Neural progenitor cell (in vitro differentiated cells): ENCODE data around the gene RORC. TPM values are rescaled to one million over a fixed set of nuclear protein-coding genes. Genes with fewer than 3 reads are reported as not detected.

Experiments
- DNase-seq: peaks from one replicate; pipeline ENCODE4 v3.0.0-alpha.2; 2016; ENCODE audit warnings: low spot score
- H2AFZ ChIP-seq: fragments of 200-600 bp; sonication (generic); replicated peaks from 2 replicates; pipeline ENCODE4 v1.6.1; 2016; ENCODE audit warnings: antibody characterized with exemption
- H3F3A ChIP-seq: fragments of 200-600 bp; sonication (generic); 2 replicates; pipeline ENCODE4 v1.6.1; 2016; ENCODE audit warnings: antibody characterized with exemption, low read depth
- H3K27ac ChIP-seq: fragments of 200-600 bp; sonication (generic); 2 replicates; pipeline ENCODE4 v1.5.1; 2016; ENCODE audit warnings: mild to moderate bottlenecking
- H3K27me3 ChIP-seq: fragments of 200-600 bp; sonication (generic); 2 replicates; pipeline ENCODE4 v1.6.1; 2016; ENCODE audit warnings: mild to moderate bottlenecking, moderate library complexity
- H3K36me3 ChIP-seq: fragments of 200-600 bp; sonication (generic); 2 replicates; pipeline ENCODE4 v1.5.1; 2016
- H3K4me1 ChIP-seq: fragments of 200-600 bp; sonication (generic); 2 replicates; pipeline ENCODE4 v1.6.1; 2016; ENCODE audit warnings: mixed run types
- H3K4me2 ChIP-seq: fragments of 200-600 bp; sonication (generic); 2 replicates; pipeline ENCODE4 v1.6.1; 2016
- H3K4me3 ChIP-seq: fragments of 200-600 bp; sonication (generic); 2 replicates; pipeline ENCODE4 v1.5.1; 2016
- H3K79me2 ChIP-seq: fragments of 200-600 bp; sonication (generic); 2 replicates; pipeline ENCODE4 v1.6.1; 2016; ENCODE audit warnings: low read depth
- H3K9ac ChIP-seq: fragments of 200-600 bp; sonication (generic); 2 replicates; pipeline ENCODE4 v1.6.1; 2016
- H3K9me3 ChIP-seq: fragments of 200-600 bp; sonication (generic); 2 replicates; pipeline ENCODE4 v1.5.1; 2016; ENCODE audit warnings: low read depth
- H4K20me1 ChIP-seq: fragments of 200-600 bp; sonication (generic); 2 replicates; pipeline ENCODE4 v1.6.1; 2016; ENCODE audit warnings: low read depth
- H3K27ac Mint-ChIP-seq: 3 replicates; pipeline ENCODE4 v1.8.0; 2021; ENCODE audit warnings: mixed read lengths
- H3K27me3 Mint-ChIP-seq: 2 replicates; pipeline ENCODE4 v1.8.0; 2022; ENCODE audit warnings: low read depth, mild to moderate bottlenecking, inconsistent platforms, moderate library complexity, mixed read lengths; ENCODE audit not compliant: insufficient read depth
- H3K36me3 Mint-ChIP-seq: 3 replicates; pipeline ENCODE4 v1.8.0; 2021; ENCODE audit warnings: mixed read lengths
- H3K4me1 Mint-ChIP-seq: 3 replicates; pipeline ENCODE4 v1.8.0; 2021; ENCODE audit warnings: mixed read lengths
- H3K4me3 Mint-ChIP-seq: 3 replicates; pipeline ENCODE4 v1.8.0; 2021; ENCODE audit warnings: mild to moderate bottlenecking, moderate library complexity, mixed read lengths
- H3K9me3 Mint-ChIP-seq: 3 replicates; pipeline ENCODE4 v1.8.0; 2020; ENCODE audit warnings: mixed read lengths
- CTCF ChIP-seq: fragments of 200-600 bp; sonication (generic); IDR thresholded peaks from 2 replicates; pipeline ENCODE4 v1.5.1; 2017; ENCODE audit warnings: antibody characterized with exemption, mild to moderate bottlenecking
- EZH2 ChIP-seq: fragments of 200-600 bp; sonication (generic); IDR thresholded peaks from 2 replicates; pipeline ENCODE4 v1.6.1; 2017; ENCODE audit warnings: antibody characterized with exemption, mild to moderate bottlenecking, moderate library complexity
- EZH2phosphoT487 ChIP-seq: fragments of 200-600 bp; sonication (generic); IDR thresholded peaks from 2 replicates; pipeline ENCODE4 v1.6.1; 2017; ENCODE audit warnings: antibody characterized with exemption
- small RNA-seq: library from RNA; depleted of rRNA; stranded (forward); fragments of <200 nt; gene quantifications from one replicate; pipeline ENCODE3, GENCODE V24; 2015
- total RNA-seq: library from RNA; depleted of rRNA; stranded (reverse); fragments of >200 nt; gene quantifications from 2 replicates; pipeline ENCODE4 v1.2.3, GENCODE V29; 2015; ENCODE audit warnings: low replicate concordance

RORC gene
- total RNA-seq, 1 donor from 2014 or later = not detected

DNA sequence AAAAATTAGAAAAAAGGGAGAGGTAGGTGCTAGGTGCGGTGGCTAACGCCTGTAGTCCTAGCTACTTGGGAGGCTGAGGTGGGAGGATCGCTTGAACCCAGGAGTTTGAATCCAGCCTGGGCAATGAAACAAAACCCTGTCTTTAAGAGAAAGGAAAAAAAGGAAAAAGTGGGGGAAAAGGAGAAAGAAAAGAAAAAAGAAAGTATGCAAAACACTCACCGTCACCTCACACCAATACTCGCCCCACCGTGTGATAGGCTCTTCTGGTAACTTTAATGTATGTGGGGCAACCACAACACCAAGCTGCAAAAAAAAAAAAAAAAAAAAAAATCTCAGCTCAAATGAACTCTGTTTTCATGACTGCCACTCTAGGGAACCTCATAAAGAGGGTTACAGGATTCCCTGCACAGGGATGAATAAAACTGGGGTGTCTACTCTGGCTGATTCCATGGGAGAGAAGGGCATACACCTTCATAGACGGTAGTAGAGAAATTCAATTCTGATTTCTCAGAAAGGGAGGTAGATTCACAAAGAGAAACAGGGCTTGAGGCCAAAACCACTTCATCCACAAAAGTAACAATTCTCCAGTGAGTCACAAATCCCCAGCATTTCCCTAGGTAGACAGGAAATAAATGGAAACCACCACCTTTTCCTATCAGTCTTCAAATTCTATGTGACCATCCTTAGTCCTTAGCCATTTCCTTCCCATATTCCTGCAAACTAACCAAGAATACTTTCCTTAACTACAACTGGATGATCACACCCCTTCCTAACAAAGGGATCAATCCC, 70.8 kb downstream of the RORC start:
- Histone ChIP-seq H3K36me3 (peaks cover 7% of the 10 kb centered on the region), H3F3A (peaks cover 3% of the 10 kb centered on the region), H3K27me3 (no peaks in the 10 kb centered on the region), H3K79me2 (peaks cover 13% of the 10 kb centered on the region), H3K4me3 (no peak overlapping the region), H2AFZ (no peak overlapping the region), H3K9ac (no peak overlapping the region), H3K27ac (no peak overlapping the region), H4K20me1 (no peaks in the 10 kb centered on the region), H3K9me3 (no peaks in the 10 kb centered on the region), H3K4me2 (no peak overlapping the region), H3K4me1 (peaks cover 7% of the 10 kb centered on the region)
- H3K9me3 Mint-ChIP-seq = no peaks in the 10 kb centered on the region
- no peak overlapping the region for H3K27ac Mint-ChIP-seq
- no peak for DNase-seq
- H3K4me1 Mint-ChIP-seq = peaks cover 23% of the 10 kb centered on the region
- peak overlapping the region; percentile 66 for H3K4me3 Mint-ChIP-seq
- no peak for TF ChIP-seq CTCF
- TF ChIP-seq EZH2phosphoT487 = no peak
- TF ChIP-seq EZH2 = no peak
- peaks cover 17% of the 10 kb centered on the region for H3K36me3 Mint-ChIP-seq
- H3K27me3 Mint-ChIP-seq = peaks cover 5% of the 10 kb centered on the region

DNA sequence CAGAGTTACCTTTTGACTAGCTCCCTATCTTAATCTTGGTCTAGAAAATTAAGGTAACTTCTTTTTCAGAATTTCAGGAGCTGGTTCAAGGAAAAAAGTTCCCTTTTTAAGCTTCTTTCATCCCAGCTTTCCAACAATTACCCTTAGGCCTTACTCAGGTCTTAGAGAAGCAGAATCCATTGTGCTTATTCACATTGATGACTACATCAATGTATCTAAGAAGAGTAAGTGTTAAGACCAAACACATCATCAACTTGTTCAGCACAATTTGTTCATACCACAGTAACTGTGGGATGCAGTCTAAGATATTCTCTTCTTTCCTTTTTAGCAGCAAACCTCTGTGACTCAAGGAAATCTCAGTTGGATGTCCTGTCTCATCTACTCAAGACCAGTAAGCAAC, 72.4 kb downstream of the RORC start:
- no peak overlapping the region for H3K27ac Mint-ChIP-seq
- Histone ChIP-seq H3K79me2 (peaks cover 13% of the 10 kb centered on the region), H3F3A (peaks cover 3% of the 10 kb centered on the region), H3K27ac (no peak overlapping the region), H3K4me1 (peaks cover 7% of the 10 kb centered on the region), H3K9me3 (no peaks in the 10 kb centered on the region), H3K4me2 (no peak overlapping the region), H3K36me3 (peaks cover 7% of the 10 kb centered on the region), H3K4me3 (no peak overlapping the region), H4K20me1 (no peaks in the 10 kb centered on the region), H3K27me3 (no peaks in the 10 kb centered on the region), H2AFZ (no peak overlapping the region), H3K9ac (no peak overlapping the region)
- peaks cover 13% of the 10 kb centered on the region for H3K4me1 Mint-ChIP-seq
- H3K36me3 Mint-ChIP-seq = peaks cover 17% of the 10 kb centered on the region
- TF ChIP-seq CTCF (no peak), EZH2phosphoT487 (no peak), EZH2 (no peak)
- no peaks in the 10 kb centered on the region for H3K27me3 Mint-ChIP-seq
- no peaks in the 10 kb centered on the region for H3K9me3 Mint-ChIP-seq
- no peak overlapping the region for H3K4me3 Mint-ChIP-seq
- no peak for DNase-seq

GRCh38 chr1:151756291-151756690, 75.3 kb downstream of the RORC start:
- no peaks in the 10 kb centered on the region for H3K4me1 Mint-ChIP-seq
- no peak overlapping the region for H3K4me3 Mint-ChIP-seq
- H3K36me3 ChIP-seq = peaks cover 7% of the 10 kb centered on the region
- H4K20me1 ChIP-seq = no peaks in the 10 kb centered on the region
- no peaks in the 10 kb centered on the region for H3K9me3 ChIP-seq
- peaks cover 3% of the 10 kb centered on the region for H3F3A ChIP-seq
- no peaks in the 10 kb centered on the region for H3K79me2 ChIP-seq
- H2AFZ ChIP-seq = no peak overlapping the region
- DNase-seq = no peak
- H3K27ac ChIP-seq = no peak overlapping the region
- H3K36me3 Mint-ChIP-seq = peaks cover 15% of the 10 kb centered on the region
- TF ChIP-seq CTCF = no peak
- TF ChIP-seq EZH2phosphoT487 = no peak
- TF ChIP-seq EZH2 = no peak
- H3K9me3 Mint-ChIP-seq = no peaks in the 10 kb centered on the region
- no peaks in the 10 kb centered on the region for H3K4me1 ChIP-seq
- H3K27me3 ChIP-seq = no peaks in the 10 kb centered on the region
- no peak overlapping the region for H3K4me3 ChIP-seq
- no peak overlapping the region for H3K27ac Mint-ChIP-seq
- no peak overlapping the region for H3K4me2 ChIP-seq
- H3K27me3 Mint-ChIP-seq = no peaks in the 10 kb centered on the region
- H3K9ac ChIP-seq = no peak overlapping the region

Small RNA genes lying within 50 kb of the gene (small RNA-seq; reads per million reads assigned to genes)
- gene RF00019 = not detected

Other genes starting within 250 kb of the RORC start
- 30.5 and 34.1 TPM in 2 replicates for gene SNX27, start 219.8 kb downstream of the RORC start, total RNA-seq
- gene CELF3, start 115.0 kb downstream of the RORC start, total RNA-seq = 0.17 and 1.1 TPM in 2 replicates
- gene RIIAD1, start 110.3 kb downstream of the RORC start, total RNA-seq = not detected in 2 replicates
- gene MRPL9, start 68.3 kb downstream of the RORC start, total RNA-seq = 86.4 and 91.0 TPM in 2 replicates
- 26.3 and 30.4 TPM in 2 replicates for gene TDRKH, start 41.3 kb downstream of the RORC start, total RNA-seq
- gene LINGO4, start 26.4 kb downstream of the RORC start, total RNA-seq = not detected in 2 replicates
- gene C2CD4D, start 8.0 kb upstream of the RORC start, total RNA-seq = 0.12 TPM in 1 of 2 replicates, not detected in the other
- gene THEM5, start 21.9 kb upstream of the RORC start, total RNA-seq = not detected in 2 replicates
- gene THEM4, start 77.7 kb upstream of the RORC start, total RNA-seq = 12.4 and 14.1 TPM in 2 replicates
- gene S100A10, start 162.1 kb upstream of the RORC start, total RNA-seq = 0.54 and 1.1 TPM in 2 replicates
- 4.4 and 5.4 TPM in 2 replicates for gene S100A11, start 205.2 kb upstream of the RORC start, total RNA-seq